HepG2 (cell line): ENCODE measurements around the gene AFF2. TPM values are rescaled to one million over a fixed set of nuclear protein-coding genes. Genes with fewer than 3 reads are reported as not detected.

Source experiments
- ATAC-seq: fragments of 200-7000 bp; cut with Tn5 transposase; 3 replicates; pipeline ENCODE4 v1.9.1; 2020; ENCODE audit warnings: mild to moderate bottlenecking, moderate library complexity
- BruUV-seq: library from RNA; stranded (reverse); fragments of 400-500 nt; replicated peaks from 2 replicates; lab custom pipeline; 2021; lab: Mats Ljungman, UMichigan
- CTCF ChIA-PET: fragments of 300-600 bp; formaldehyde crosslinking; extraction: SDS; loops from one replicate; lab custom pipeline; 2021; ENCODE audit warnings: low total read pairs, inconsistent platforms, low intra/inter-chr PET ratio; lab: Yijun Ruan, JAX
- POLR2A ChIA-PET: fragments of 350-600 bp; sonication (Branson Sonifier 250); formaldehyde crosslinking; loops from one replicate; lab custom pipeline; 2020; ENCODE audit warnings: antibody characterized with exemption, inconsistent platforms; lab: Yijun Ruan, JAX
- DNase-seq: peaks from one replicate; pipeline ENCODE4 v3.0.0-alpha.2; 2015; ENCODE audit warnings: low spot score
- FAIRE-seq: peaks from 3 replicates; lab custom pipeline; 2011; peaks lifted over from hg19 to GRCh38; lab: Jason Lieb, UNC
- H2AFZ ChIP-seq: one replicate; pipeline ENCODE4 v1.6.1; 2011; ENCODE audit warnings: low read length, inconsistent platforms
- H3K27ac ChIP-seq: fragments of 300-600 bp; 3 replicates; pipeline ENCODE4 v1.8.0; 2011; ENCODE audit warnings: mixed run types, mild to moderate bottlenecking, mixed read lengths, low read length, inconsistent platforms; ENCODE audit not compliant: insufficient read depth; ENCODE audit errors: extremely low read length
- H3K27me3 ChIP-seq, 2 experiments: fragments of 200-600 bp in 1 of 2; 2 replicates in 1 of 2; 3 replicates in 1 of 2; pipeline versions ENCODE4 v1.6.0 to v1.8.0; 2011; ENCODE audit warnings: low read length in 2 of 2, mild to moderate bottlenecking in 2 of 2, moderate library complexity in 2 of 2, inconsistent platforms in 1 of 2; ENCODE audit not compliant: insufficient read depth in 2 of 2, control insufficient read depth in 1 of 2
- H3K36me3 ChIP-seq, 2 experiments: fragments of 200-600 bp in 1 of 2; replicated peaks in 1 of 2; 2 replicates in 1 of 2; 3 replicates in 1 of 2; pipeline versions ENCODE4 v1.5.1 to v1.8.0; 2011; ENCODE audit warnings: low read length in 2 of 2, inconsistent platforms in 1 of 2; ENCODE audit not compliant: insufficient read depth in 2 of 2, control insufficient read depth in 1 of 2
- H3K4me1 ChIP-seq: 2 replicates; pipeline ENCODE4 v1.5.1; 2012; ENCODE audit warnings: low read length, inconsistent platforms; ENCODE audit not compliant: insufficient read depth
- H3K4me2 ChIP-seq: 2 replicates; pipeline ENCODE4 v1.6.0; 2011; ENCODE audit warnings: low read depth, low read length, inconsistent platforms
- H3K4me3 ChIP-seq, 3 experiments: fragments of 200-600 bp in 1 of 3; sonication (generic), shearing (Covaris generic) in 1 of 3; replicated peaks in 1 of 3; 2 replicates each; pipeline ENCODE4 v1.5.1; 2011 to 2016; ENCODE audit warnings: low read length in 3 of 3, inconsistent platforms in 2 of 3, low read depth in 2 of 3, mild to moderate bottlenecking in 2 of 3, control low read depth in 1 of 3, mixed read lengths in 1 of 3; ENCODE audit not compliant: insufficient read depth in 1 of 3
- H3K79me2 ChIP-seq: one replicate; pipeline ENCODE4 v1.6.1; 2011; ENCODE audit warnings: low read length, inconsistent platforms; ENCODE audit not compliant: insufficient read depth
- H3K9ac ChIP-seq: 2 replicates; pipeline ENCODE4 v1.6.0; 2011; ENCODE audit warnings: mild to moderate bottlenecking, low read depth, low read length, inconsistent platforms; ENCODE audit not compliant: insufficient read depth
- H3K9me3 ChIP-seq: 2 replicates; pipeline ENCODE4 v1.5.1; 2012; ENCODE audit warnings: mild to moderate bottlenecking, low read length
- H4K20me1 ChIP-seq: 2 replicates; pipeline ENCODE4 v1.6.0; 2011; ENCODE audit warnings: inconsistent platforms, mild to moderate bottlenecking, low read length, moderate library complexity; ENCODE audit not compliant: insufficient read depth
- HDAC6 ChIP-seq: fragments of 200-600 bp; sonication (generic); IDR thresholded peaks from 2 replicates; pipeline ENCODE4 v1.7.0; 2017; ENCODE audit warnings: mild to moderate bottlenecking, antibody characterized with exemption, low read length, low read depth
- SP2 ChIP-seq: sonication (generic); formaldehyde crosslinking; IDR thresholded peaks from 2 replicates; pipeline ENCODE4 v1.5.1; 2020; ENCODE audit warnings: mild to moderate bottlenecking, missing genetic modification reagents
- ZNF780A ChIP-seq: sonication (generic); formaldehyde crosslinking; IDR thresholded peaks from 2 replicates; pipeline ENCODE4 v1.8.0; 2022; ENCODE audit warnings: mild to moderate bottlenecking, missing genetic modification reagents, moderate library complexity
- ZNF816 ChIP-seq: sonication (generic); formaldehyde crosslinking; IDR thresholded peaks from 2 replicates; pipeline ENCODE4 v1.8.0; 2022; ENCODE audit warnings: missing genetic modification reagents, mild to moderate bottlenecking, borderline replicate concordance
- WGBS: methylation state at CpG from one replicate; pipeline ENCODE4 v1.1.6; 2017; ENCODE audit warnings: low lambda C conversion rate; 5-methylcytosine and 5-hydroxymethylcytosine counted together
- in situ Hi-C: cut with HindIII; loops from 2 replicates; pipeline ENCODE4 v1.10.0; 2017; ENCODE audit warnings: low pct_unique_long_range_greater_than_20kb; ENCODE audit not compliant: extremely low pct_ligation_motif_present
- intact Hi-C: fragments of 100-400 bp; cut with micrococcal nuclease; formaldehyde crosslinking; loops from one replicate; pipeline ENCODE4 v1.10.0; 2022; ENCODE audit not compliant: unreplicated experiment
- polyA plus RNA-seq, 8 experiments: library from polyadenylated mRNA; depleted of rRNA in 3 of 8; stranded (reverse) in 7 of 8; unstranded in 1 of 8; fragments of >200 nt; fragmentation: Illumina TruSeq in 4 of 8; extraction: Trizol in 4 of 8; gene quantifications; 2 replicates each; pipeline versions ENCODE4 v1.2.1 to v1.2.3, GENCODE V29; 2011 to 2016; ENCODE audit warnings: low read depth in 4 of 8, missing spikeins in 1 of 8, mixed read lengths in 1 of 8; ENCODE audit not compliant: insufficient read depth in 1 of 8
- total RNA-seq, 5 experiments: library from RNA; depleted of rRNA; stranded (reverse); fragments of >200 nt; fragmentation: Illumina TruSeq; extraction: Trizol; gene quantifications; 2 replicates each; pipeline ENCODE4 v1.2.3, GENCODE V29; 2016; ENCODE audit warnings: low read depth in 1 of 5
- TF ChIP-seq, protein P1 (sequence below): sonication (generic); formaldehyde crosslinking; IDR thresholded peaks from 2 replicates; pipeline ENCODE4 v1.4.0; 2020; ENCODE audit warnings: missing genetic modification reagents, borderline replicate concordance
- TF ChIP-seq, protein P2 (sequence below): sonication (generic); formaldehyde crosslinking; IDR thresholded peaks from 2 replicates; pipeline ENCODE4 v1.8.1; 2023; ENCODE audit warnings: missing genetic modification reagents, mild to moderate bottlenecking, borderline replicate concordance
- TF ChIP-seq, protein P3 (sequence below): sonication (generic); formaldehyde crosslinking; conservative IDR thresholded peaks from 2 replicates; pipeline ENCODE4 v1.8.0; 2022; ENCODE audit warnings: mild to moderate bottlenecking, moderate library complexity, missing genetic modification reagents
- TF ChIP-seq, protein P4 (sequence below): sonication (generic); formaldehyde crosslinking; IDR thresholded peaks from 2 replicates; pipeline ENCODE4 v1.8.1; 2023; ENCODE audit warnings: mild to moderate bottlenecking, missing genetic modification reagents

The AFF2 gene
- total and polyA plus RNA-seq, 2 of the 13 experiments (the other 11 are each of a cell fraction or from before 2014, with no cell fraction given) = not detected

DNA sequence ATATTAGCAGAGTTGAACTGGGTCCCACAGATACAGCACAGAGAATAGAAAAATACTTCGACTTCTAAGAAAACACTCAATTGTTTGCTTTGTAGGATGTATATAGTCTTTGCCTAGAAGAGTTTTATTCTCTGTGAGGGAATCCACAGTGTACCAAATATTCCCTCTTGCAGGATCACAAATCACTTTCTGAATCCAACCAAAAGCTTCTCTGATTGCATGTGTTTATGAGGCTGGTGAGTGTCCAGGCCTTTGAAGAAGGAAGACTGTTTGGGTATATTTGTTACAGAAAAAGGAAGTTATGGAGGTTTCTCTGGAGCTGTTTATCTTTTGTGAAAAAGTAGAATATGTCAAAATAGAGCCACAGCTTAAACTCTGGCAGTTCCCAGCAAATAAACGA, 423.2 kb downstream of the AFF2 start (continued):
- TF ChIP-seq, protein P1, sequence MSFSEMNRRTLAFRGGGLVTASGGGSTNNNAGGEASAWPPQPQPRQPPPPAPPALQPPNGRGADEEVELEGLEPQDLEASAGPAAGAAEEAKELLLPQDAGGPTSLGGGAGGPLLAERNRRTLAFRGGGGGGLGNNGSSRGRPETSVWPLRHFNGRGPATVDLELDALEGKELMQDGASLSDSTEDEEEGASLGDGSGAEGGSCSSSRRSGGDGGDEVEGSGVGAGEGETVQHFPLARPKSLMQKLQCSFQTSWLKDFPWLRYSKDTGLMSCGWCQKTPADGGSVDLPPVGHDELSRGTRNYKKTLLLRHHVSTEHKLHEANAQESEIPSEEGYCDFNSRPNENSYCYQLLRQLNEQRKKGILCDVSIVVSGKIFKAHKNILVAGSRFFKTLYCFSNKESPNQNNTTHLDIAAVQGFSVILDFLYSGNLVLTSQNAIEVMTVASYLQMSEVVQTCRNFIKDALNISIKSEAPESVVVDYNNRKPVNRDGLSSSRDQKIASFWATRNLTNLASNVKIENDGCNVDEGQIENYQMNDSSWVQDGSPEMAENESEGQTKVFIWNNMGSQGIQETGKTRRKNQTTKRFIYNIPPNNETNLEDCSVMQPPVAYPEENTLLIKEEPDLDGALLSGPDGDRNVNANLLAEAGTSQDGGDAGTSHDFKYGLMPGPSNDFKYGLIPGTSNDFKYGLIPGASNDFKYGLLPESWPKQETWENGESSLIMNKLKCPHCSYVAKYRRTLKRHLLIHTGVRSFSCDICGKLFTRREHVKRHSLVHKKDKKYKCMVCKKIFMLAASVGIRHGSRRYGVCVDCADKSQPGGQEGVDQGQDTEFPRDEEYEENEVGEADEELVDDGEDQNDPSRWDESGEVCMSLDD (CRISPR knock-in tag) = no peak
- TF ChIP-seq, protein P2, sequence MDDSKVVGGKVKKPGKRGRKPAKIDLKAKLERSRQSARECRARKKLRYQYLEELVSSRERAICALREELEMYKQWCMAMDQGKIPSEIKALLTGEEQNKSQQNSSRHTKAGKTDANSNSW = no peak
- TF ChIP-seq, protein P3, sequence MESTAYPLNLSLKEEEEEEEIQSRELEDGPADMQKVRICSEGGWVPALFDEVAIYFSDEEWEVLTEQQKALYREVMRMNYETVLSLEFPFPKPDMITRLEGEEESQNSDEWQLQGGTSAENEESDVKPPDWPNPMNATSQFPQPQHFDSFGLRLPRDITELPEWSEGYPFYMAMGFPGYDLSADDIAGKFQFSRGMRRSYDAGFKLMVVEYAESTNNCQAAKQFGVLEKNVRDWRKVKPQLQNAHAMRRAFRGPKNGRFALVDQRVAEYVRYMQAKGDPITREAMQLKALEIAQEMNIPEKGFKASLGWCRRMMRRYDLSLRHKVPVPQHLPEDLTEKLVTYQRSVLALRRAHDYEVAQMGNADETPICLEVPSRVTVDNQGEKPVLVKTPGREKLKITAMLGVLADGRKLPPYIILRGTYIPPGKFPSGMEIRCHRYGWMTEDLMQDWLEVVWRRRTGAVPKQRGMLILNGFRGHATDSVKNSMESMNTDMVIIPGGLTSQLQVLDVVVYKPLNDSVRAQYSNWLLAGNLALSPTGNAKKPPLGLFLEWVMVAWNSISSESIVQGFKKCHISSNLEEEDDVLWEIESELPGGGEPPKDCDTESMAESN = no peak
- TF ChIP-seq SP2 (no peak), HDAC6 (no peak)
- TF ChIP-seq, protein P4, sequence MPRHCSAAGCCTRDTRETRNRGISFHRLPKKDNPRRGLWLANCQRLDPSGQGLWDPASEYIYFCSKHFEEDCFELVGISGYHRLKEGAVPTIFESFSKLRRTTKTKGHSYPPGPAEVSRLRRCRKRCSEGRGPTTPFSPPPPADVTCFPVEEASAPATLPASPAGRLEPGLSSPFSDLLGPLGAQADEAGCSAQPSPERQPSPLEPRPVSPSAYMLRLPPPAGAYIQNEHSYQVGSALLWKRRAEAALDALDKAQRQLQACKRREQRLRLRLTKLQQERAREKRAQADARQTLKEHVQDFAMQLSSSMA = no peak

DNA sequence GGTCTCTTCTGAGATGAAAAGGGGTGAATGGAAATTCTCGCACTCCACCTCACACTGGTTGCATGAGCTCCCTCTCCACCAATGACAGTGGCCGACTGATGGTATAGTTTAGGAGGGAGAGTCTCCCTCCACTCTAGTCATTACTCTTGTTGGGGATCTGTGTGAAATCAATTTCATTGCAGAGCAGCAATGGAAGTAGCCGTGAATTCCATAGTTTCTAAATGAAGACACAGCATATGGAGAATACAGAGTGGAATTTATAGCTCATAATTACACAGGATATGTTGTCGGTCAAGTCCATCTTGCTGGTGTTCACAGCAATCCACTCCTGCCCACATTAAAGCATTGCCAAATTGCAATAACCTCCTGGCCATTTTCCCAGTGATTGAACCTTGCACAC, 426.0 kb downstream of the AFF2 start:
- TF ChIP-seq ZNF816 (CRISPR knock-in tag) (no peak), ZNF780A (CRISPR knock-in tag) (no peak)
- in situ Hi-C loops = no loop called here
- WGBS = 4% methylated on average over 3 of the region's 4 CpGs
- H3K27me3 ChIP-seq = no peaks in the 10 kb centered on the region
- H2AFZ ChIP-seq = no peak overlapping the region
- no peak overlapping the region for H3K27ac ChIP-seq
- H3K4me2 ChIP-seq = no peak overlapping the region
- no peaks in the 10 kb centered on the region for H3K4me1 ChIP-seq
- no peaks in the 10 kb centered on the region for H3K36me3 ChIP-seq
- BruUV-seq = no TSS peak
- intact Hi-C loops = no loop called here
- H3K9me3 ChIP-seq = no peaks in the 10 kb centered on the region
- ATAC-seq (no peak), DNase-seq (no peak), FAIRE-seq (no peak)
- no peak overlapping the region for H3K4me3 ChIP-seq
- CTCF ChIA-PET = no interaction called here
- no peaks in the 10 kb centered on the region for H3K79me2 ChIP-seq
- POLR2A ChIA-PET = no interaction called here
- H4K20me1 ChIP-seq = no peaks in the 10 kb centered on the region
- H3K9ac ChIP-seq = no peak overlapping the region
